ENCODE data around the gene CASP14.
"Not testable (repeated sequence)": the region's sequence is repeated elsewhere in the genome, so short reads cannot be mapped to it uniquely, and the experiment has no call there.

CASP14 gene

GRCh38 chr19:15048885-15049541 is at the start of gene CASP14:
CASP14 (plus strand) TSS chr19:15049480; CDS start chr19:15052252, 2,772 bp downstream.
- DNase-seq = no peak

- no peak for DNase-seq
Observed at GRCh38 chr19:15008308-15008707, 41.0 kb upstream of the CASP14 start.

DNA sequence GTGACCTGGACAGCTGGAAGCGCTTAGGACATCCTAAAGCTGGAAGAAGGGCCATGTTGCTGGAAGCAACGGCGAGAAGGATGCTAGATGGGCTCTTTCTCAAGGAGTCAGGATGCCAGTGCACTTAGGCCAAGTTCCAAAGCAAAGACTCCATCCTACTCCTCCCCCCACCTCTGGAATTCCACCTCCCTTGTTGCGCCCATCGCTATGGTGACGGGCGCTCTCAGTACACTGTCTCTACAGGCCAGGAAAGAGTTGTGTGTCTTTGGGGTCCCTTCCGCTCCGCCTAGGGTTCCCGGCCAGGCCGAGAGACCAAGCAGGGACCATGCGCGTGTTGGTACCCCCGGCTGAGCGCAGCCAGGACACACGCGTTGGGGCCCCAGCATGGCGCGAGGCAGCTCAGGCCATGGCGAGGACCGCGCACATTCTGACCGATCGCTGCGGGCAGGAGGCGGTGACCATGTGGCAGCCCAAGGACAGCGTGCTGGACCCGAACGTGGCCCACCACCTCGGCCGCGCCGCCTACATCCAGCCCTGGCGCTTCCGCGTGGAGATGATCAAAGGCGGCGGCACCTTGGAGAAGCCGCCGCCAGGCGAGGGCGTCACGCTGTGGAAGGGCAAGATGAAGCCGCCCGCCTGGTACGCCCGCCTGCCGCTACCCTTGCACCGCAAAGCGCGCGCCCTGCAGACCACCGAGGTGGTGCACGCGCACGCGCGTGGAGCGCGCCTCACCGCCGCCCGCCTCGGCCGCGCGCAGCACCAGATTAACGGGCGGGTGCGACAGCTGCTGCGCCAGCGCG is 38.6 kb upstream of the CASP14 start:
- DNase-seq = no peak

DNA sequence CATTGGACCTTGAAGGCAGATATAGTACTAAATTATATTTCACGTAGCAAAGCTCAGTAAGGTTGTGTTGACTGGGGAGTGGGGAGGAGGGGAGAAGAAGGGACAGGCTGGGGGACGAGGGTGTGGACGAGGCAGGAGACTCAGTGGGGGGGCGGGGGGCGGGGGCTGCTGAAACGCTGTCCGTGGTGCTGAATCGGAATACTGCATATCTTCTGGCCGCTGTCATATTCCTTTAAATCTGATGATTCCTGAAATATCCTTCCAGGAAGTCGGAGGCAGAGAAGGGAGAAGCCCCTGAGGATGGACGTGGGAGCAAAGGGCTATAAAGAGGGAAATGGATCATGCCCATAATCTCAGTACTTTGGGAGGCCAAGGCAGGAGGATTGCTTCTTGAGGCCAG is 34.7 kb upstream of the CASP14 start:
- DNase-seq = no peak

GRCh38 chr19:15015946-15016542 is 33.2 kb upstream of the CASP14 start:
- DNase-seq = no peak

DNA sequence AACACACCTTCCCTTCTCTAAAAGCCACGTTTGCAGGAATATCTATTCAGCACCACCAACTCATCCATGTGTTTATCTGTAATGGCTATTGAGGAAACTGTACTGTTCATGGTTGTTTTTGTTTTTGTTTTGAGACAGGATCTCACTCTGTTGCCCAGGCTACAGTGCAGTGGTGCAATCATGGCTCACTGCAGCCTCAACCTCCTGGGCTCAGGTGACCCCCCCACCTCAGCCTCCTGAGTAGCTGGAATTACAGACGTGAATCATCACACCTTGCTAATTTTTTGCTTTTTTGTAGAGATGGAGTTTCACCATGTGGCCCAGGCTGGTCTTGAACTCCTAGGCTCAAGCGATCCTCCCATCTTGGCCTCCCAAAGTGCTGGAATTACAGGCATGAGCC is 30.4 kb upstream of the CASP14 start:
- DNase-seq = not testable (repeated sequence)

- no peak for DNase-seq
Observed at GRCh38 chr19:15021286-15022007, 27.8 kb upstream of the CASP14 start.

DNA sequence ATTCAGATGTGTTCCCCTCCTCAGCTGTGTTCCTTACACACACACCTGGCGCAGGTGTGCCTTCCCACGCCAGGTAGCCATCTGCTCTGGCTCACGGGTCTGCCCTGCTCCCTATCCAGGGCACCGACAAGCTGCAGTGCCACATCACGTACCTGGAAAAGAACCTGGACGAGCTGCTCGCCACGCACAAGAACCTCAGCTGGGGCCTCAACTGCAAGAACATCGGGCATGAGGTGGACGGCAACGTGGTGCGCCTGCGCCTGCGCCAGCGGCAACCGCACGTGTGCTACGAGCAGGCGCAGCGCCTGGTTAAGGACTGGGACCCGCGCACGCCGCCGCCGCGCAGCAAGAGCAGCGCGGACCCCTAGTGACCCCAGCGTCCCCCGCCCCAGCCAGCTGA is 26.5 kb upstream of the CASP14 start:
- no peak for DNase-seq

GRCh38 chr19:15025217-15025616 is 24.1 kb upstream of the CASP14 start:
- no peak for DNase-seq

DNA sequence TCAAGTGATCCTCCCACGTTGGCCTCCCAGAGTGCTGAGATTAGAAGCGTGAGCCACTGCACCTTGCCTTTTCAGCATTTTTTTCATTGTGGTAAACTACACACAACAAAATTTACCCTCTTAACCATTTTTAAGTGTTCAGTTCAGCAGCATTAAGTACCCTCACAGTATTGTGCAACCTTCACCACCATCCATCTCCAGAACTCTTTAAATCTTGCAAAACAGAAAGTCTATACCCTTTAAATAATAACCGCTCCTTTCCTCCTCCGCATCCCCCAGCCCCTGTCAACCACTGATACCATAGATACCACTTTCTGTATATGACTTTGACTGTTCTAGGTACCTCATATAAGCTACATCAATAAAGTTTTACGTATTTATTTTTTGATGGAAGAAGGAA is 20.8 kb upstream of the CASP14 start:
- no peak for DNase-seq

GRCh38 chr19:15031675-15032074 is 17.6 kb upstream of the CASP14 start:
- DNase-seq = no peak

GRCh38 chr19:15035795-15036311 is 13.4 kb upstream of the CASP14 start:
- DNase-seq = no peak

GRCh38 chr19:15037586-15037985 is 11.7 kb upstream of the CASP14 start:
- DNase-seq = no peak

GRCh38 chr19:15038294-15038693 is 11.0 kb upstream of the CASP14 start:
- no peak for DNase-seq

DNA sequence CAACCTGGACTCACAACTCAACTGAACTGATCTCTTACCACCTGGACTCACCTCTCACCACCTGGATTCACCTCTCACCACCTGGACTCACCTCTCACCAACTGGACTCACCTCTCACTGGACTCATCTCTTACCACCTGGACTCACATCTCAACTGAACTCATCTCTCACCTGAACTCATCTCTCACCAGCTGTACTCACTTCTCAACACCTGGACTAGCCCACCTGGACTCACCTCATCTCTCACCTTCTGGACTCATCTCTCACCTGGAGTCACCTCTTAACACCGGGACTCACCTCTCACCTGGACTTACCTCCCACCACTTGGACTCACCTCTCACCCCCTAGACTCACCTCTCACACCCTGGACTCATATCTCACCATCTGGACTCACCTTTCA is 7.3 kb upstream of the CASP14 start:
- DNase-seq = no peak

DNA sequence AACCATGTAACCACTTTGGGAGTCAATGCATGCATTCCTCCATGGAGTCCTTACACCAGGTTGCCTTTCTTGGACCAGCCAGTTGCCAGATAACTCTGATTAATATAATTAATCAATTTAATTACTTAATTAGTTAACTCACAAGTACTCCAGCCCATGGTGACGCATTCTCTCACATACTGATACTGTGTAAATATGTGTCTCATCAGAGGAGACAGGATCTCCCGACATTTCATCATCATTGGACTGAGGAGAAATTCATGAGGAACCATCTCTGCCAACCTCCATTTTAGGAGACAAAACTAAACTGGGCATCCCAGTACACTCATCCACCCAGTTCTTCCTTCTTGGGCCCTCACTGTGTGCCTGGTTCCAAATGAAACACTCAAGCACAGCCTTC is 6.5 kb upstream of the CASP14 start:
- no peak for DNase-seq

GRCh38 chr19:15045506-15045905 is 3.8 kb upstream of the CASP14 start:
- no peak for DNase-seq

DNA sequence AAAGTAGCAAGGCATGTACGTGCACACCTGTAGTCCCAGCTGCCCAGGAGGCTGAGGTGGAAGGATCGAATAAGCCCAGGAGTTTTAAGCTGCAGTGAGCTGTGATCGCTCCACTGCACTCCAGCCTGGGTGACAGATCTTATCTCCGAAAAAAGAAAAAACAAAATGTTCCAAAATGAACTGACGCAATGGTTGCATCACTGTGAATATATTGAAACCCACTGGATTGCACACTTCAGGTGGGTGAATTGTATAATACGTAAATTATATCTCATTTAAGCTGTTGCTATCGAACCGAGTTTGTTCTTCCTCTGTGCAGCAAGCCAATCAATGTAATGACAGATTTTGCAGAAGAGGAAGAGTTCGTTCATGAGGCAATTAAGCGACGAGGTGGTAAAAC is 1.6 kb upstream of the CASP14 start:
- DNase-seq = no peak

DNA sequence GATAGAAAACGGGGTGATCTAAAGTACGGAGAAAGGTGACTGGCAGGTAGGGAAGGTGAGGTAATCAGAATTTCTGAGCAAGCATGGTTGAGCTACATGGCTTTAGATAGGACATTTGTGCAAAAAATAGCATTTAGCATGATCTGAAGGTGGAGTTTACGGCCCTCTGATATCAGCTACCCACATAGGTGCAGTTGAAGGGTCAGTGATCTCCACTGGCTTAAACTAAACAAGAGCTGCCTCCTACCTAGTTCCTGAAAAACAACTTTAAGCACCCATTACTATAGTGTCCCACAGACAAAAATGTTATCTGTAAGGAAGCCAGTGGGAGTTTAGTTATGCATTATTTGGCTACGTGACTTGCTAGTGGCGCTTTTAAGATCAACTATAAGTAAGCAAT is 1.2 kb upstream of the CASP14 start:
- DNase-seq = no peak

- DNase-seq = no peak
Observed at GRCh38 chr19:15050639-15051038, 1.4 kb downstream of the CASP14 start.

DNA sequence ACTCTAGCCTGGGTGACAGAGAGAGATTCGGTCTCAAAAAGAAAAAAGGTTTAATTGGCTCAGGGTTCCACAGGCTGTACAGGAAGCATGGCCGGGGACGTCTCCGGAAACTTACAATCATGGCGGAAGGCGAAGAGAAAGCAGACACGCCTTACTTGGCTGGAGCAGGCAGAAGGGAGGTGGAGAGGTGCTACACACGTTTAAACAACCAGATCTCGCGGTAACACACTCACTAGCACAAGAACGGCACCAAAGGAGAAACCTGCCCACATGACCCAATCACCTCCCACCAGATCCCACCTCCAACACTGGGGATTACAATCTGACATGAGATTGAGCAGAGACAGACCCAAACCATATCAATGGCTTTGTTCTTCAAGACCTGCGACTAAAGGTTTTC is 12.8 kb downstream of the CASP14 start:
- DNase-seq = no peak

DNA sequence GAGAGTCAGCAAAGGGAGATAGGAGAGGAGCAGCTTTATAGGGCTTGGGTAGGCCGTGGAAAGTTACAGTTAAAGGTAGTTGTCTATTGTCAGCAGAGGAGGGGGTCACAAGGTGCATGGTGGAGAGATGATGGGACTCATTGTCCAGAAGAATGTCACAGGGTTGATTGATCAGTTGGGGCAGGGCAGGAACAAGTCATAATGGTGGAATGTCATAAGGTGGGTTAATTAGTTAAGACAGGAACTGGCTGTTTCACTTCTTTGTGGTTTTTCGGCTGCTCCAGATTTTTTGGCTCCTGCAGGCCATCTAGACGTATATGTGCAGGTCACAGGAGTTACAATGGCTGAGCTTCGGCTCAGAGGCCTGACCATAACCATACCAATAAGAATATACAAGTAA is 21.1 kb downstream of the CASP14 start:
- not testable (repeated sequence) for DNase-seq

GRCh38 chr19:15072930-15073647 is 23.8 kb downstream of the CASP14 start:
- DNase-seq = no peak

All from NCI-H2171 (cell line).